ENCODE measurements around the gene PCDH9.
"Not testable (repeated sequence)": the region's sequence is repeated elsewhere in the genome, so short reads cannot be mapped to it uniquely, and the experiment has no call there.

PCDH9 gene

GRCh38 chr13:66655847-66656454 is 574.2 kb downstream of the PCDH9 start:
- no peak for DNase-seq

DNA sequence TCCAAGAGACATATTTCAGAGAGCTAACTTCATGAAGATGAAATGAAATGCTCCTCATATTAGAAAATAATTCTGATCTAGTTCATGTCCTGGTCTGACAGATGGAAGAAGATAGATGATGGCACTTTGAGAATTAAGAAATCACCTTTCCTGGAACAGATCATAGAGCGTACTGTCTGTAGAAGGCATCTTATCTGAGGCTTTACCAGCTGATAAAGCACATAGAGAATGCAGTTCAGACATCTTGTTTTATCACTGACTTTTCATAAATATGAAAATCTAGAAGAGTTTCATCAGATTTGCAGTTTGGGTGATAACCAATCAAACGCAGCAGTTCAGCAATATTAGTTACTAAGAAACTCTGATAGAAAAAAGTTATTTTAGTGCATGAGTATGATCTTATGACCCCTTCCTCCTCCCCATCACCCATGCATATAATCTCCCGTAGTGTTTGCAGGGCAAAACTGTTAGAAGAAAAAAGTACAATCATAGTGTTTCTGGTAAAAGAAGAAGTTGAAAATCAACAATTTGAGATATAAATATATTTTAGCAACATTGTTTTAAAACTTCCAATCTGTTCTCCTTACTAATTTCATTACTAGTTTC is 585.2 kb downstream of the PCDH9 start:
- no peak for DNase-seq

GRCh38 chr13:66640231-66640630 is 589.9 kb downstream of the PCDH9 start:
- DNase-seq: no peak

GRCh38 chr13:66639044-66639443 is 591.1 kb downstream of the PCDH9 start:
- no peak for DNase-seq

GRCh38 chr13:66635526-66635925 is 594.6 kb downstream of the PCDH9 start:
- peak; percentile 92 for DNase-seq

DNA sequence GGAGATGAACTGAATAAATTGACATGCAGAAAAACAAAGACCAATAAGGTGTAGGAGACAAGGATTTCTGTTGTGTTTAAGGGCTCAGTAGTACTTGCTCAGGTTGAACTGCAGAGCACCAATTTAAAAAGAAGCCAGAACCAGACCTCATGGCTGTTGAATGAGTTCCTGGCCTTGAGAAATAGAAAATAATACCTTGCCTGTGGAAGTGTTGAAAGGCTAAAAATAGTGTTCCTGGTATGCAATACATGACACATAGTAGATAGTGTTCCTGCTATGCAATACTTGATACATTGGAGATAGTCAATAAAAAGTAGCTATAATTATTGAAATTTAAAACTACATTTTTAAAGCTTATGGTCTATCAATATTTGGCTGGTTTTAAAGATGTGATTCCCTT is 595.8 kb downstream of the PCDH9 start:
- DNase-seq: peak; percentile 33

DNA sequence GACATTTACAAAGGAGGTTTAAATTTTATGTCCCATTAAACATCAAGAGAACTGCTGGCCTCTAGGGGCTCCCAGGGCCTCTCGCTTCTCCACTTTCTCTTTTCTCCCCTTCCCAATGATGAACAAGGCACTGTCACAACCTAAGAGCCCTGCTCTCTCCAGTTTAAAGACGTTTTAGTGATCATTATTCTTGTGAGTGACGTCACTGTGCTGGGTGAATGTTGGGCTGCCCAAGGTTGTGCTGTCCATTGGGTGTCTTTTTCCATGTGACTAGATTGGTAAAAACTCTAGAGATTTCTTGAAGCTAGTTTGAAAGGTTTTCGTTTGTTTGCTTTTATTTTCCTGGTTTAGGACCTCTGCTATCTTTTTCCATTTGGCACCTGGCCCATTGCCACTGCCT is 602.6 kb downstream of the PCDH9 start:
- no peak for DNase-seq

- no peak for DNase-seq
Measured at GRCh38 chr13:66624302-66624701, 605.8 kb downstream of the PCDH9 start.

GRCh38 chr13:66623129-66623820 is 606.9 kb downstream of the PCDH9 start:
- no peak for DNase-seq

DNA sequence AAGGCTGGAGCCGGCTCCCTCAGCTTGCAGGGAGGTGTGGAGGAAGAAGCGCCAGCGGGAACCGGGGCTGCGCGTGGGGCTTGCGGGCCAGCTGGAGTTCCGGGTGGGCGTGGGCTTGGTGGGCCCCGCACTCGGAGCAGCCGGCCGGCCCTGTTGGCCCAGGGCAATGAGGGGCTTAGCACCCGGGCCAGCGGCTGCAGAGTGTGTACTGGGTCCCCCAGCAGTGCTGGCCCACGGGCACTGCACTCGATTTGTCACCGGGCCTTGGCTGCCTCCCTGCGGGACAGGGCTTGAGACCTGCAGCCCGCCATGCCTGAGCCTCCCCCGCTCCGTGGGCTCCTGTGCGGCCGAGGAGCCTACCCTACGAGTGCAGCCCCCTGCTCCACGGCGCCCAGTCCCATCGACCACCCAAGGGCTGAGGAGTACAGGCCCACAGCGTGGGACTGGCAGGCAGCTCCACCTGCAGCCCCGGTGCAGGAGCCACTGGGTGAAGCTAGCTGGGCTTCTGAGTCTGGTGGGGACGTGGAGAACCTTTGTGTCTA is 608.2 kb downstream of the PCDH9 start:
- not testable (repeated sequence) for DNase-seq

- DNase-seq: peak; percentile 38
Measured at GRCh38 chr13:66618702-66619101, 611.4 kb downstream of the PCDH9 start.

DNA sequence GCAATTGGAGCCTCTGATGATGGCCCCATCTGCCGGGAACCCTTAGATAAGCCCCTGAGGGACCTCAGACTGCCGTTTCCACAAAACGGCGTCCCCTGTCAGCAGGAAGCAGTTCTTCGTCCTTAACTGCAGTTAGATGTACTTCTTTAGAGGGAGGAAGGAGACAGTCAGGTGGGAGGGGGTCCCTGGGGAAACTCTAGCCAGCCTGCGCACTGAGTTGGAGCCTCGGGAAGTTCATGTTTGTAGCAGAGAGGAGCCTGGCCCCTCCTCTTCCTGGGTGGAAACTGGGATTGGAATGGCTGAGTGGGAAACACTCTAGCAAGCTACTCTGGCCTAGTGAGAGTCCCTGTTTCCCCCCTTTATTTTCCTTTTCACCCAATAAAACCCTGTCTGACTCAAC is 612.4 kb downstream of the PCDH9 start:
- DNase-seq: no peak

GRCh38 chr13:66612983-66613382 is 617.2 kb downstream of the PCDH9 start:
- no peak for DNase-seq

DNA sequence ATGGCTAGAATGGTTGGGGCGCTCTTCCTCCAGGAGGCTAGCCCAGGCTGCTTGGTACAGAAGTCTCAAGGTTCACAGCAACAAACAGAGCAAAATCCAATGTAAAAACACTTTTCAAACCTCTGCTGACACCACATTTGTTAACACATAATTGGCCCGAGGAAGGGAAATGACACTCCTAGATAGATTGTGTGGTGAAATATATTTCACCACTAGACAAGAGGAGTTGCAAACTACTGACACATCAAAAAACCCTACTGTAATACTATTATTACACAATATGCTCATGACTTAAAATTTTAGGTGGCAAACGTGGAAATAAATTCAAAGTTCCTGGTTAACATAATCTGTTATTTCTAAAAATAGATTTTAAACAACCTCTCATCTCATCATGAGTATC is 643.6 kb downstream of the PCDH9 start:
- DNase-seq: peak; percentile 36

- DNase-seq: no peak
Measured at GRCh38 chr13:66585669-66586203, 644.4 kb downstream of the PCDH9 start.

DNA sequence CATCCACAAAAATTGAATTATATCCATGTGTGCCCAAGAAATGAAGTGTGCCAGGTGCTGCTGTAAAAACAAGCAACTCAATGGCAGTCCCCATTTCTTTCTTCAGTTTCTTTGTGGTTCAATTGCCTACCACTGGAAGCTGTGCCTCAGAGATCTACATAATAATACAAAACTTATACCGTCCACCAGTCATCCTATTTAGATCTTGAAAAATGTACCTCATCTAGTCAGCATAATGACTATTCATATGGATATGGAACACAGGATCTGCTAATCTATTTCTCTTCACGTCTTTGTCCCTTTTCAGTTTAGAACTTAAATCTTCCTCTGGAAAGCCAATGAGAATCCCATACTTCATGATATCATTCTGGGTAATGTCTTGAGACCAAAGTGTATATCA is 648.5 kb downstream of the PCDH9 start:
- no peak for DNase-seq

GRCh38 chr13:66578305-66578704 is 651.8 kb downstream of the PCDH9 start:
- no peak for DNase-seq

- no peak for DNase-seq
Measured at GRCh38 chr13:66577358-66577757, 652.8 kb downstream of the PCDH9 start.

GRCh38 chr13:66576381-66576780 is 653.8 kb downstream of the PCDH9 start:
- no peak for DNase-seq

- DNase-seq: peak; percentile 30
Measured at GRCh38 chr13:66574606-66575005, 655.5 kb downstream of the PCDH9 start.

DNA sequence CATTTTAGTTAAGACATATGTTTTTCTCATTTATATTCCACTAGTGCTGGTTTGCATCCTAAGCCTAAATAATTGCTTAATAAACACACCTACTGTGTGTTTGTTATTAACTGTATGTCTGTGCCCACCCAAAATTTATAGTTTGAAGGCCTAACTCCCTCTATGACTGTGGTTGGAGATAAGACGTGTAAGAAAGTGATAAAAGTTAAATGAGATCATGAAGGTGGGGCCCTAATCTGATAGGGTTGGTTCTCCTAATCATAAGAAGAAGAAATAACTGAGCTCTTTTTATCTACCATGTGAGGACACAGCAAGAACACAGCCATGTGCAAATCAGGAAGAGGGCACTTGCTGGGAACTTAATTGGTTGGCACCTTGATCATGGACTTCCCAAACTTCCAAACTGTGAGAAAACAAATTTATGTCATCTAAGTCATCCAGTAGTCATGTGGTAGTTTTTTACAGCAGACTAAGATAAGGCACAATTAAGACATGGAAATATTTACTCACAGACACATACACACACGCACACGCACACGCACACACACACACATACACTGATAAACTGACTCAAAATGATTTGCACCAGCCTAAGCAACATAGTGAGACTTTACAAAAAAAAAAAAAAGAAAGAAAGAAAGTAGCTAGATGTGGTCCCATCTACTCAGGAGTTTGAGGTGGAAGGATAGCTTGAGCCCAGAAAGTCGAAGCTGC is 662.1 kb downstream of the PCDH9 start:
- no peak for DNase-seq

- no peak for DNase-seq
Measured at GRCh38 chr13:66565279-66565678, 664.9 kb downstream of the PCDH9 start.

DNA sequence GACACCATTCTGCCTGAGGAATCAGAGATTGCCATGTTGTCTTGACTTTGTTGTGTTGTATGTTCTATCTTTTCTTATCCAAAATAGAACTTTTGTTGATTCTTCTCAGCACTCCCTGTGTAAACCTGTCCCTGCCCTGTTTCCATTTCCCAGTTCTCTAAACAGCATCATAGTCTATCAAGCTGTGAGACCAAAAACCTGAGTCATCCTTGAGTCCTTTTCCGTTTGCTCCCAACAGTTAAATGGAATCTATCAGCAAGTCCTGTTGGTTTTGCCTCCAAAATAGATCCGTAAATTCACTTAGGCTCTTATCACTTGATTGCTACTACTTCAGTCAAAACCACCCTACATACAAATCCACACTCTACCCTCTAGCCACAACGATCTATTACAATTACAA is 667.1 kb downstream of the PCDH9 start:
- no peak for DNase-seq

Data from fibroblast of skin of abdomen (primary cell).